HG03025 (cell line): ENCODE results near the gene LRMDA.
"Not testable (repeated sequence)": the region's sequence is repeated elsewhere in the genome, so short reads cannot be mapped to it uniquely, and the experiment has no call there.

Experiments
- ATAC-seq: cut with Tn5 transposase; IDR thresholded peaks from one replicate; pipeline ENCODE4 v1.9.1; 2021; ENCODE audit warnings: mild to moderate bottlenecking, moderate library complexity; ENCODE audit not compliant: unreplicated experiment, low FRiP score

The LRMDA gene

GRCh38 chr10:76119036-76119435 is 687.6 kb downstream of the LRMDA start:
- ATAC-seq = no peak

GRCh38 chr10:76119515-76119914 is 688.1 kb downstream of the LRMDA start:
- no peak for ATAC-seq

GRCh38 chr10:76122056-76122455 is 690.6 kb downstream of the LRMDA start:
- ATAC-seq = no peak

GRCh38 chr10:76124280-76124679 is 692.9 kb downstream of the LRMDA start:
- no peak for ATAC-seq

GRCh38 chr10:76125900-76126299 is 694.5 kb downstream of the LRMDA start:
- no peak for ATAC-seq

GRCh38 chr10:76126607-76127527 is 695.4 kb downstream of the LRMDA start:
- no peak for ATAC-seq

GRCh38 chr10:76127984-76128589 is 696.7 kb downstream of the LRMDA start:
- no peak for ATAC-seq

GRCh38 chr10:76129213-76129612 is 697.8 kb downstream of the LRMDA start:
- ATAC-seq = no peak

- no peak for ATAC-seq
These were observed 699.5 kb downstream of the LRMDA start for GRCh38 chr10:76130892-76131291.

- ATAC-seq = no peak
These were observed 702.3 kb downstream of the LRMDA start for GRCh38 chr10:76133597-76134255.

- no peak for ATAC-seq
These were observed 705.5 kb downstream of the LRMDA start for GRCh38 chr10:76136961-76137360.

- ATAC-seq = no peak
These were observed 706.9 kb downstream of the LRMDA start for GRCh38 chr10:76138286-76138685.

- no peak for ATAC-seq
These were observed 707.5 kb downstream of the LRMDA start for GRCh38 chr10:76138906-76139305.

GRCh38 chr10:76139431-76139830 is 708.0 kb downstream of the LRMDA start:
- ATAC-seq = no peak

GRCh38 chr10:76141376-76141775 is 710.0 kb downstream of the LRMDA start:
- ATAC-seq = no peak

- not testable (repeated sequence) for ATAC-seq
These were observed 716.8 kb downstream of the LRMDA start for GRCh38 chr10:76148217-76148616.

- ATAC-seq = no peak
These were observed 717.8 kb downstream of the LRMDA start for GRCh38 chr10:76149182-76149581.

- ATAC-seq = no peak
These were observed 718.2 kb downstream of the LRMDA start for GRCh38 chr10:76149602-76150138.

- ATAC-seq = no peak
These were observed 718.9 kb downstream of the LRMDA start for GRCh38 chr10:76150139-76150875.

GRCh38 chr10:76150876-76151288 is 719.5 kb downstream of the LRMDA start:
- ATAC-seq = no peak
